Vagina (tissue), 2 donors: ENCODE data around the gene CDKN2D. TPM values are rescaled to one million over a fixed set of nuclear protein-coding genes. Genes with fewer than 3 reads are reported as not detected.

Experiments
- DNase-seq, 2 donors: peaks; one replicate each; pipeline ENCODE4 v3.0.0-alpha.2; 2017; ENCODE audit errors: extremely low spot score in 2 of 2
- H3K27ac ChIP-seq: fragments of 200-600 bp; sonication (generic); one replicate; pipeline ENCODE4 v1.5.1; 2019
- H3K27me3 ChIP-seq: fragments of 200-600 bp; sonication (generic); one replicate; pipeline ENCODE4 v1.5.1; 2019
- H3K36me3 ChIP-seq, 2 donors: fragments of 200-600 bp; sonication (generic); one replicate each; pipeline ENCODE4 v1.5.1; 2017 to 2019
- H3K4me1 ChIP-seq: fragments of 200-600 bp; sonication (generic); one replicate; pipeline ENCODE4 v1.5.1; 2019
- H3K4me3 ChIP-seq, 2 donors: fragments of 200-600 bp; sonication (generic); 1 replicate in 1 of 2; 2 replicates in 1 of 2; pipeline ENCODE4 v1.5.1; 2016 to 2019
- H3K9me3 ChIP-seq: fragments of 200-600 bp; sonication (generic); one replicate; pipeline ENCODE4 v1.5.1; 2019
- POLR2A ChIP-seq, 2 donors: fragments of 450-650 bp; IDR thresholded peaks; one replicate each; pipeline ENCODE4 v1.6.1; 2017; ENCODE audit warnings: antibody characterized with exemption in 2 of 2, mild to moderate bottlenecking in 2 of 2, moderate library complexity in 2 of 2
- POLR2AphosphoS5 ChIP-seq, 2 donors: sonication (generic); formaldehyde crosslinking; IDR thresholded peaks; one replicate each; pipeline ENCODE4 v1.9.0; 2017; ENCODE audit warnings: antibody characterized with exemption in 2 of 2, mild to moderate bottlenecking in 2 of 2, low read depth in 1 of 2; ENCODE audit not compliant: insufficient read depth in 1 of 2
- intact Hi-C: fragments of 100-400 bp; cut with DNase I; formaldehyde crosslinking; loops from one replicate; pipeline ENCODE4 v1.15.1; 2023
- total RNA-seq: library from RNA; depleted of rRNA; stranded (reverse); fragments of >200 nt; gene quantifications from one replicate; pipeline ENCODE4 v1.2.3, GENCODE V29; 2016
- TF ChIP-seq, protein P1 (sequence below), 3 experiments: fragments of 450-650 bp in 2 of 3; fragments of 200-600 bp in 1 of 3; sonication (generic) in 1 of 3; IDR thresholded peaks; one replicate each; pipeline ENCODE4 v1.5.1; 2017 to 2019; ENCODE audit warnings: antibody characterized with exemption in 3 of 3, mild to moderate bottlenecking in 2 of 3, moderate library complexity in 2 of 3

Gene CDKN2D
- total RNA-seq, 1 donor from 2014 or later, result 22.8 TPM

DNA sequence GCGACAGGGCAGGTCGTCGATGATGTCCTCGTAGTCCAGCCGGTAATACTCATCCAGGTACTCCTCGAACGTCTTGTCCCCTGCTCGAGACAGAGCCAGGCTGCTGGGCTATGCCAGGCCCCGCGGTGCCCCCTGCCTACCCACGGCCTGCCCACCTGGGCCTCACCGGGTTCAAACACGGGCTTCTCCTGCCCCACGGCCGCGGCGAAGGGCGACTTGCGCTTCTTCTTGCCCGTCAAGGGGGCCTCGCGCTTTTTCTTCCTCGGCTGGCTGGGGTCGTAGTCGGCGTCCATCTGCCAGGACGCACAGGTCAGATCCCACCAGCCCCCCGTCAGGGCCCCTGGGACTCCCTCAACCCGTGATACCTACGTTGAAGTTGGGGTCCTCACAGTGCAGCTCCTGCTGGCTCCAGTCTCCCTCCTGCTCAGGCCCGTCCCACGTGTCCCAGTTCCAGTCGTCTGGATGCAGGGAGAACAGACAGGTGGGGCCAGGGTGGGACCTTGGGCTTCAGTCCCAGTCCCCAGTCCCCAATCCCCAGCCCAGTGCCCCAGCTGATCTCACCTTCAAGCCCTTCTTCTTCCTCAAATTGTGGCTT, 11.1 kb downstream of the CDKN2D start:
- Histone ChIP-seq H3K27ac (no peak overlapping the region), H3K27me3 (no peaks in the 10 kb centered on the region), H3K4me1 (peaks cover 41% of the 10 kb centered on the region), H3K4me3 (no peak overlapping the region), H3K36me3 (peaks cover 0 to 61% of the 10 kb centered on the region in 2 donors), H3K9me3 (no peaks in the 10 kb centered on the region)
- TF ChIP-seq POLR2A (IDR thresholded peaks at IDR 0.05), result no peak
- TF ChIP-seq POLR2AphosphoS5 (IDR thresholded peaks at IDR 0.05; ENCODE audit: insufficient read depth in 1 of 2, low read depth in 1 of 2), result no peak
- TF ChIP-seq, protein P1, sequence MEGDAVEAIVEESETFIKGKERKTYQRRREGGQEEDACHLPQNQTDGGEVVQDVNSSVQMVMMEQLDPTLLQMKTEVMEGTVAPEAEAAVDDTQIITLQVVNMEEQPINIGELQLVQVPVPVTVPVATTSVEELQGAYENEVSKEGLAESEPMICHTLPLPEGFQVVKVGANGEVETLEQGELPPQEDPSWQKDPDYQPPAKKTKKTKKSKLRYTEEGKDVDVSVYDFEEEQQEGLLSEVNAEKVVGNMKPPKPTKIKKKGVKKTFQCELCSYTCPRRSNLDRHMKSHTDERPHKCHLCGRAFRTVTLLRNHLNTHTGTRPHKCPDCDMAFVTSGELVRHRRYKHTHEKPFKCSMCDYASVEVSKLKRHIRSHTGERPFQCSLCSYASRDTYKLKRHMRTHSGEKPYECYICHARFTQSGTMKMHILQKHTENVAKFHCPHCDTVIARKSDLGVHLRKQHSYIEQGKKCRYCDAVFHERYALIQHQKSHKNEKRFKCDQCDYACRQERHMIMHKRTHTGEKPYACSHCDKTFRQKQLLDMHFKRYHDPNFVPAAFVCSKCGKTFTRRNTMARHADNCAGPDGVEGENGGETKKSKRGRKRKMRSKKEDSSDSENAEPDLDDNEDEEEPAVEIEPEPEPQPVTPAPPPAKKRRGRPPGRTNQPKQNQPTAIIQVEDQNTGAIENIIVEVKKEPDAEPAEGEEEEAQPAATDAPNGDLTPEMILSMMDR (IDR thresholded peaks at IDR 0.05), result no peak
- intact Hi-C loops, result no loop called here
- DNase-seq, result no peak

DNA sequence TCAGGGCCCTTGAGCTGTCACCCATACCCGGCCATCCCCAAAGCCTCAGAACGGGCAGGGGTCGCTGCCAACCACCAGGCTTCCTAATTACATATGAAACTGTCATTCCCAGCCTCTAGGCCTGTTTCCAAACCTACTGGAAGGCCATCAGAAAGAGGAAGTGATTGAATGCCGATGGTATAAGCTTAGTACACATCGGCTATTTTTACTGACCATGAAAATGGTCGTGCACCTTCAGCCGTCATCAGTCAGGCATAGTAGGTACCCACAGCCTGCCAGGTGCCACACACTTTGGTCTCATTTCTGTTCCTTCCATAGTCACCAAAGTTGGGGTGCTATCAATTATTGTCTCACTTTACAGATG, 13.2 kb downstream of the CDKN2D start:
- H3K27me3 ChIP-seq, result no peaks in the 10 kb centered on the region
- H3K4me1 ChIP-seq, result peaks cover 47% of the 10 kb centered on the region
- TF ChIP-seq POLR2AphosphoS5 (IDR thresholded peaks at IDR 0.05; ENCODE audit: insufficient read depth in 1 of 2, low read depth in 1 of 2) (no peak), POLR2A (IDR thresholded peaks at IDR 0.05) (no peak)
- TF ChIP-seq, protein P1 (IDR thresholded peaks at IDR 0.05), result no peak
- peak overlapping the region; percentile 26 for H3K27ac ChIP-seq
- no peak overlapping the region for H3K4me3 ChIP-seq
- peaks cover 0 to 78% of the 10 kb centered on the region in 2 donors for H3K36me3 ChIP-seq
- no peaks in the 10 kb centered on the region for H3K9me3 ChIP-seq
- intact Hi-C loops, result no loop called here
- DNase-seq, result no peak

DNA sequence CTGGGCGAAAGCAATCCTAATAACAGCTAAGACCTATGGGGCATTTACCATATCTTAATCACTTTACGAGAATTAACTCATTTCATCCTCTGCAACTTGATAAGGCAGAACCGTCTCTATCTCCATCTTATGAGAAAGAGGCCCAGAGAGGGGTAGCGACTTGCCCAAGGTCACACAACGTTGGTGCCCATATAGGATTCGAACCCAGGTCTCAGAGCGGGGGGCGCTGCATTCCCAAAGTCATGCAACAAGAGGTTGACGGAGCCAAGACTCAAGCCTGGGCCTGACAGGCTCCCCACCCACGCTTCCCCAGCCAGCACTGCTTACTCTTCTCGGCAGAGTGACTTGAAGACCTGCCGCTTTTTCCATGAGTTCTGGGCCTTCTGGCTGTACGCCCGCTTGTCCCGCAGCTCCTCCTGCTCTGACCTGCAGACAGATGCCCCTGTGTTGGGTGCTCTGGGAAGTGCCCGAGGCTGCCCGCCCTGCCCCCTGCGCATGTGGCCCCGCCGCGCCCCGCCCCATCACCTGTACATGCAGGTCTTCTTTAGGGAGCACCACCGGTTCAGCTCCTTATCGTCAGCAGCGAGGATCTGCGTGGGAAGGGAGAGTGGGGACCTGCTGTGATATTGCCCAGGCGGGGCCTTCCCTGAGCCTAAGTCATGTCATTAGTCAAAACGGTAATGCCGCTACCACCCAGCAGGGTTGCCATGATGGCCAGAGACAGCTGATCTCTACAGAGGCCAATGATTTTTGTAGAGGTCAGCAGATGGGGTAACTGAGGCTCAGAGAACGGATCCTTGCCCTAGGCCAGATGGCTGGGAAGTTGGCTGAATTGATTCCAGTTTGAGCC, 13.8 kb downstream of the CDKN2D start:
- Histone ChIP-seq H3K9me3 (no peaks in the 10 kb centered on the region), H3K36me3 (peaks cover 0 to 78% of the 10 kb centered on the region in 2 donors), H3K27ac (peak overlapping the region; percentile 26), H3K4me1 (peaks cover 47% of the 10 kb centered on the region), H3K4me3 (no peak overlapping the region), H3K27me3 (no peaks in the 10 kb centered on the region)
- intact Hi-C loops, result no loop called here
- no peak for TF ChIP-seq POLR2AphosphoS5 (IDR thresholded peaks at IDR 0.05; ENCODE audit: insufficient read depth in 1 of 2, low read depth in 1 of 2)
- no peak for TF ChIP-seq POLR2A (IDR thresholded peaks at IDR 0.05)
- TF ChIP-seq, protein P1 (IDR thresholded peaks at IDR 0.05), result no peak
- no peak for DNase-seq

GRCh38 chr19:10553943-10554381, 14.8 kb downstream of the CDKN2D start:
- H3K27me3 ChIP-seq, result no peaks in the 10 kb centered on the region
- DNase-seq, result no peak
- H3K9me3 ChIP-seq, result no peaks in the 10 kb centered on the region
- no peak overlapping the region for H3K4me3 ChIP-seq
- H3K27ac ChIP-seq, result no peak overlapping the region
- H3K36me3 ChIP-seq, result peaks cover 0 to 78% of the 10 kb centered on the region in 2 donors
- peaks cover 47% of the 10 kb centered on the region for H3K4me1 ChIP-seq
- peak in 1 of 2 donors; percentile 34 for TF ChIP-seq POLR2AphosphoS5 (IDR thresholded peaks at IDR 0.05; ENCODE audit: insufficient read depth in 1 of 2, low read depth in 1 of 2)
- no peak for TF ChIP-seq POLR2A (IDR thresholded peaks at IDR 0.05)
- intact Hi-C loops, result no loop called here

- peaks cover 0 to 79% of the 10 kb centered on the region in 2 donors for H3K36me3 ChIP-seq
- no peak overlapping the region for H3K4me3 ChIP-seq
- intact Hi-C loops, result no loop called here
- no peak for DNase-seq
- no peak overlapping the region for H3K27ac ChIP-seq
- peaks cover 47% of the 10 kb centered on the region for H3K4me1 ChIP-seq
- TF ChIP-seq POLR2A (IDR thresholded peaks at IDR 0.05) (no peak), POLR2AphosphoS5 (IDR thresholded peaks at IDR 0.05; ENCODE audit: insufficient read depth in 1 of 2, low read depth in 1 of 2) (no peak)
- TF ChIP-seq, protein P1 (IDR thresholded peaks at IDR 0.05), result no peak
- H3K9me3 ChIP-seq, result no peaks in the 10 kb centered on the region
- no peaks in the 10 kb centered on the region for H3K27me3 ChIP-seq
These were observed 15.6 kb downstream of the CDKN2D start for GRCh38 chr19:10553087-10553667.
